Muscle layer of duodenum (tissue), 2 donors: ENCODE data around the gene MLKL.
"Not testable (repeated sequence)": the region's sequence is repeated elsewhere in the genome, so short reads cannot be mapped to it uniquely, and the experiment has no call there.

Source experiments
- H3K27ac ChIP-seq: one replicate; pipeline ENCODE4 v1.7.0; 2013; ENCODE audit warnings: mild to moderate bottlenecking, low read length
- H3K27me3 ChIP-seq: one replicate; pipeline ENCODE4 v1.7.0; 2013; ENCODE audit warnings: low read depth, mild to moderate bottlenecking, control low read depth, low read length
- H3K36me3 ChIP-seq, 2 donors: one replicate each; pipeline ENCODE4 v1.7.0; 2013; ENCODE audit warnings: low read length in 2 of 2, control low read depth in 1 of 2, mild to moderate bottlenecking in 1 of 2; ENCODE audit not compliant: insufficient read depth in 2 of 2, control insufficient read depth in 1 of 2
- H3K4me1 ChIP-seq, 2 donors: one replicate each; pipeline ENCODE4 v1.7.0; 2013; ENCODE audit warnings: low read length in 2 of 2, mild to moderate bottlenecking in 2 of 2, control low read depth in 1 of 2, moderate library complexity in 1 of 2; ENCODE audit not compliant: insufficient read depth in 2 of 2, control insufficient read depth in 1 of 2
- H3K4me3 ChIP-seq, 2 donors: one replicate each; pipeline ENCODE4 v1.7.0; 2013; ENCODE audit warnings: low read length in 2 of 2, low read depth in 1 of 2, mild to moderate bottlenecking in 1 of 2
- H3K9me3 ChIP-seq, 2 donors: one replicate each; pipeline ENCODE4 v1.7.0; 2013; ENCODE audit warnings: low read length in 2 of 2, control low read depth in 1 of 2, mild to moderate bottlenecking in 1 of 2; ENCODE audit not compliant: control insufficient read depth in 1 of 2
- donor health status: healthy.

Gene MLKL

GRCh38 chr16:74695450-74696422, 4.9 kb downstream of the MLKL start:
- Histone ChIP-seq H3K4me1 (peaks cover 4 to 5% of the 10 kb centered on the region in 2 donors), H3K4me3 (peak overlapping the region; percentile 56), H3K36me3 (peaks cover 0 to 11% of the 10 kb centered on the region in 2 donors), H3K27me3 (no peaks in the 10 kb centered on the region), H3K9me3 (no peaks in the 10 kb centered on the region), H3K27ac (peak overlapping the region; percentile 4)

- Histone ChIP-seq H3K27me3 (no peaks in the 10 kb centered on the region), H3K4me3 (no peak overlapping the region), H3K4me1 (no peaks in the 10 kb centered on the region), H3K36me3 (peaks cover 4 to 24% of the 10 kb centered on the region in 2 donors), H3K27ac (no peak overlapping the region), H3K9me3 (no peaks in the 10 kb centered on the region)
These were observed 9.4 kb downstream of the MLKL start for GRCh38 chr16:74691093-74691855.

GRCh38 chr16:74682556-74682955, 18.1 kb downstream of the MLKL start:
- peaks cover 24 to 35% of the 10 kb centered on the region in 2 donors for H3K36me3 ChIP-seq
- no peaks in the 10 kb centered on the region for H3K9me3 ChIP-seq
- H3K27me3 ChIP-seq: no peaks in the 10 kb centered on the region
- H3K27ac ChIP-seq: no peak overlapping the region
- no peaks in the 10 kb centered on the region for H3K4me1 ChIP-seq
- no peak overlapping the region for H3K4me3 ChIP-seq

GRCh38 chr16:74680681-74681080, 20.0 kb downstream of the MLKL start:
- Histone ChIP-seq H3K4me1 (no peaks in the 10 kb centered on the region), H3K4me3 (no peak overlapping the region), H3K27ac (no peak overlapping the region), H3K36me3 (peaks cover 22 to 28% of the 10 kb centered on the region in 2 donors), H3K27me3 (no peaks in the 10 kb centered on the region), H3K9me3 (no peaks in the 10 kb centered on the region)

DNA sequence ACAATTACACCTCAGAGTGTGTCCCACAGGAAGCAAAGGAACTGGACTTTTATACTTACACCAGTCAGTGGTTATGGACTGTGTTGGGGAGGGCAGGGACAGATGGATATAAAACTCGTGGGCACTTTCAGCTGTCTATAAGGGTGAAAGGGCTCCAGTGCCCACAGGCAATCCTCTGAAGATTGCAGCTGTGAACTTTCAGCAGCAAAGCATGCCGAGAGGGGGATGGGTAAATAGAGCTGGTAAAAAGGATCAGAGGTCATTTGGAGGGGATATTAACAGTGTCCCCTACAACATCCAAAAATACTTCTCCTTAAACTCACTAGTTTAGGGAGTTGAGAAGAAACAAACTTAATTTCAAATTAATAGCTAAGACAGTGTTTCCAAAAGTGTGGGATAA, 20.7 kb downstream of the MLKL start:
- Histone ChIP-seq H3K27me3 (no peaks in the 10 kb centered on the region), H3K27ac (no peak overlapping the region), H3K9me3 (no peaks in the 10 kb centered on the region), H3K4me3 (no peak overlapping the region), H3K36me3 (peaks cover 20 to 23% of the 10 kb centered on the region in 2 donors), H3K4me1 (no peaks in the 10 kb centered on the region)

DNA sequence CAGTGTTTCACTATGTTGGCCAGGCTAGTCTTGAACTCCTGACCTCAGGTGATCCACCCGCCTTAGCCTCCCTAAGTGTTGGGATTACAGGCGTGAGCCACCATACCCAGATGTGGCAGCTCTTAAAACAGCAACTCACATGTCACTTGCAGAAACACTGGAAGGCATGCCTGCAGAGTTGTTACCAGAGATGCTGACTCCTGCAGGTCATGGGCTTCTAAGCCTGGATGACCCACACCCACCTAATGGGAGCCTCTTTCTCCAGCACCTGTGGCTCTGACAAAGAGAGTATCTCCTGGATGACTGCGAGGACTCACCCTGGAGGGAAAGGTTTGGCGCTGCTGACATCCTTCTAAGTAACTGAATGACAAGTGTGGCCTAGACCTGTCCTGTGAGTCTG, 22.8 kb downstream of the MLKL start:
- H3K4me1 ChIP-seq: no peaks in the 10 kb centered on the region
- H3K4me3 ChIP-seq: no peak overlapping the region
- H3K27ac ChIP-seq: no peak overlapping the region
- H3K36me3 ChIP-seq: peaks cover 21 to 28% of the 10 kb centered on the region in 2 donors
- H3K9me3 ChIP-seq: no peaks in the 10 kb centered on the region
- no peaks in the 10 kb centered on the region for H3K27me3 ChIP-seq

DNA sequence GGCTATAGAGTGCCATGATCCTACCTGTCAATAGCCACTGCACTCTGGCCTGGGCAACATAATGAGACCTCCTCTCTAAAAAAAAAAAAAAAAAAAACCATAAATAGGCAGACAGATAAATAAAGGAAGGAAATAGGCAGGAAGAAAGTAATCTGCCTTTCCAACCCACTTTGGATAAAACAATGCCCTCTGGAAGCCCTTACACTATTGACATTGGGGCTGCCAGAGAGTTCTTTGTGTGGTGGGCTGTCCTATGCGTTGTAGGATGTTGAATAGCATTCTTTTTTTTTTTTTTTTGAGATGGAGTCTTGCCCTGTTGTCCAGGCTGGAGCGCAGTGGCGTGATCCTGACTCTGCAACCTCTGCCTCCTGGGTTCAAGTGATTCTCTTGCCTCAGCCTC, 26.8 kb downstream of the MLKL start:
- Histone ChIP-seq H3K36me3 (peaks cover 24 to 28% of the 10 kb centered on the region in 2 donors), H3K4me1 (no peaks in the 10 kb centered on the region), H3K9me3 (no peaks in the 10 kb centered on the region), H3K27me3 (no peaks in the 10 kb centered on the region), H3K4me3 (no peak overlapping the region), H3K27ac (no peak overlapping the region)

DNA sequence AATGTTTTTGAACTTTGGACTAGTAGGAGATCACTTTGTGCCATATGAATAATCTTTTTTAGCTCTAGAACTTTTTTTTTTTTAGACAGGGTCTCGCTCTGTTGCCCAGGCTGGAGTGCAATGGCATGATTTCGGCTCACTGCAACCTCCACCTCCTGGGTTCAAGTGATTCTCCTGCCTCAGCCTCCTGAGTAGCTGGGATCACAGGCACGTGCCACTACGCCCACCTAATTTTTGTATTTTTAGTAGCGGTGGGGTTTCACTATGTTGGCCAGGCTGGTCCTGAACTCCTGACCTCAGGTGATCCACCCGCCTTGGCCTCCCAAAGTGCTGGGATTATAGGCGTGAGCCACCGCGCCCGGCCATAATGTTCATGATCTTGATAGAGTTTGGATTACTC, 31.8 kb downstream of the MLKL start:
- peaks cover 18 to 21% of the 10 kb centered on the region in 2 donors for H3K36me3 ChIP-seq
- not testable (repeated sequence) for H3K4me3 ChIP-seq, H3K27ac ChIP-seq, H3K27me3 ChIP-seq, H3K9me3 ChIP-seq
- peaks cover 0 to 14% of the 10 kb centered on the region in 2 donors for H3K4me1 ChIP-seq

GRCh38 chr16:74667255-74667700, 33.4 kb downstream of the MLKL start:
- no peaks in the 10 kb centered on the region for H3K27me3 ChIP-seq
- H3K4me3 ChIP-seq: peak overlapping the region; percentile 83 to 99
- H3K27ac ChIP-seq: peak overlapping the region; percentile 45
- peaks cover 0 to 14% of the 10 kb centered on the region in 2 donors for H3K4me1 ChIP-seq
- no peaks in the 10 kb centered on the region for H3K9me3 ChIP-seq
- peaks cover 23 to 28% of the 10 kb centered on the region in 2 donors for H3K36me3 ChIP-seq

DNA sequence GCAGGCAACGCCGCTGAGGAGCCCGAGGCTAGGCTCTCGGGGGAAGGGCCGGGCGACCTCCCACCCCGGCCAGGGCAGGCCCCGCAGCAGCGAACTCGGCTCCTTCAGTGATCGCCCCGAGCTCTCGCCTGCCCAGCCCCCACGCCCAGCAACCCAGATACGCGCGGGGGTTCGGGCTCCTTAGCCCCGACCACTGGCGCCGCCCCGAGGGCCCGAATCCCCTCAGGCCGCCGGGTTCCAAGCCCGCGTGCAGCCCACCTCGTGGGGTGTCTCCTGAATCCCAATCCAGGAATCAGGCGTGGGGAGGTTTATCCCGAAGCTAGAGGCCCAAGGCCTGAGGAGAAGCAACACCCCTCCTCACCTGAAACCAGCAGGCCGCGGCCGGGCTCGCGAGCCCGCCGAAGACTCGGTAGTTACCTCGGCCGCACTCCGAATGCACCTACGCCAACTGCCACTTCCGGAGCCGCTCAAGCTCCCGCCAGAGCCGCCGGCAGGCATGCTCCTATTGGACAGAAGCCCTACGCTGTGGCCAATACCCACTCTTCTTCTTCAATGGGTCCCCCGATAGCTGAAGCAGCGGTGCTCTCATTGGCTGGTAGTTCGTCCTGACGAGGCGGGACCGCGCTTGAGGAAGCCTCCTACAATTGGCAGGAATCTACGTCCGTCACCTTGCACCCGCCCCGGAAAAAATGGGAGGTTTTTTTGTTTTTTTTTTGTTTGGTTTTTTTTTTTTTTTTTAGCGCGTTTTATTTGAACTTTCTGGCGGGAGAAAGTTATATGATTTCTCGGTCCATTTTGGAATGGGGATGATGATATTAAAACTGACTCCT, 34.0 kb downstream of the MLKL start, which contains the start of gene RFWD3:
TSS of gene RFWD3 (minus strand) at position 453 of the 830 bp plus-strand sequence. CDS start 5,428 bp downstream, outside the sequence.
- peaks cover 20 to 21% of the 10 kb centered on the region in 2 donors for H3K36me3 ChIP-seq
- H3K4me3 ChIP-seq: peak within 1 kb of the TSS; percentile 83 to 99
- H3K27ac ChIP-seq: peak within 1 kb of the TSS; percentile 51
- H3K4me1 ChIP-seq: peaks cover 0 to 14% of the 10 kb centered on the region in 2 donors
- H3K27me3 ChIP-seq: no peaks in the 10 kb centered on the region
- no peaks in the 10 kb centered on the region for H3K9me3 ChIP-seq
